Thyroid gland (tissue), 4 donors: ENCODE measurements around the gene PFN3.

ENCODE experiments used
- POLR2A ChIP-seq, 2 donors: fragments of 450-650 bp; IDR thresholded peaks; one replicate each; pipeline ENCODE4 v1.6.1; 2017; ENCODE audit warnings: antibody characterized with exemption in 2 of 2, mild to moderate bottlenecking in 2 of 2, moderate library complexity in 1 of 2
- TF ChIP-seq, protein P1 (sequence below), 6 experiments: fragments of 200-600 bp in 3 of 6; fragments of 450-650 bp in 3 of 6; sonication (generic) in 3 of 6; IDR thresholded peaks; one replicate each; pipeline ENCODE4 v1.5.1; 2016 to 2019; ENCODE audit warnings: antibody characterized with exemption in 6 of 6, mild to moderate bottlenecking in 2 of 6, inconsistent platforms in 1 of 6, moderate library complexity in 1 of 6

DNA sequence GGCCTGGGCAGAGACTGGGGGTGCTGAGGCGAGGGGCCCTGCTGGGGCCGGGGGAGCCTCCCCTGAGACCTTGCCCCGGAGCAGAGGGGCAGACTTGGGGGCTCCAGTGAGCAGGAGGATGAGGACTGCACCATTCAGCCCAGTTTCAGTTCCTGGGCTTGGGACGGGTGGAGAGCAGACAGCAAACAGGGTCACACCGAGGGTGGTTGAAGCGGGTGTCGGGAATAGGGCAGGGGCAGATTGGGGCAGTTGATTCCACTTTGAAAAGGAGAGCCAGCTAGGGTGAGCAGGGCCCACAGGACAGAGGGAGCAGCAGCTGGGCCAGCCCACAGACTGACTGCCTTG is 30.5 kb upstream of the PFN3 start:
- no peak for TF ChIP-seq POLR2A (IDR thresholded peaks at IDR 0.05)
- TF ChIP-seq, protein P1, sequence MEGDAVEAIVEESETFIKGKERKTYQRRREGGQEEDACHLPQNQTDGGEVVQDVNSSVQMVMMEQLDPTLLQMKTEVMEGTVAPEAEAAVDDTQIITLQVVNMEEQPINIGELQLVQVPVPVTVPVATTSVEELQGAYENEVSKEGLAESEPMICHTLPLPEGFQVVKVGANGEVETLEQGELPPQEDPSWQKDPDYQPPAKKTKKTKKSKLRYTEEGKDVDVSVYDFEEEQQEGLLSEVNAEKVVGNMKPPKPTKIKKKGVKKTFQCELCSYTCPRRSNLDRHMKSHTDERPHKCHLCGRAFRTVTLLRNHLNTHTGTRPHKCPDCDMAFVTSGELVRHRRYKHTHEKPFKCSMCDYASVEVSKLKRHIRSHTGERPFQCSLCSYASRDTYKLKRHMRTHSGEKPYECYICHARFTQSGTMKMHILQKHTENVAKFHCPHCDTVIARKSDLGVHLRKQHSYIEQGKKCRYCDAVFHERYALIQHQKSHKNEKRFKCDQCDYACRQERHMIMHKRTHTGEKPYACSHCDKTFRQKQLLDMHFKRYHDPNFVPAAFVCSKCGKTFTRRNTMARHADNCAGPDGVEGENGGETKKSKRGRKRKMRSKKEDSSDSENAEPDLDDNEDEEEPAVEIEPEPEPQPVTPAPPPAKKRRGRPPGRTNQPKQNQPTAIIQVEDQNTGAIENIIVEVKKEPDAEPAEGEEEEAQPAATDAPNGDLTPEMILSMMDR (IDR thresholded peaks at IDR 0.05), result no peak
